ENCODE data around the gene CD247.

DNA sequence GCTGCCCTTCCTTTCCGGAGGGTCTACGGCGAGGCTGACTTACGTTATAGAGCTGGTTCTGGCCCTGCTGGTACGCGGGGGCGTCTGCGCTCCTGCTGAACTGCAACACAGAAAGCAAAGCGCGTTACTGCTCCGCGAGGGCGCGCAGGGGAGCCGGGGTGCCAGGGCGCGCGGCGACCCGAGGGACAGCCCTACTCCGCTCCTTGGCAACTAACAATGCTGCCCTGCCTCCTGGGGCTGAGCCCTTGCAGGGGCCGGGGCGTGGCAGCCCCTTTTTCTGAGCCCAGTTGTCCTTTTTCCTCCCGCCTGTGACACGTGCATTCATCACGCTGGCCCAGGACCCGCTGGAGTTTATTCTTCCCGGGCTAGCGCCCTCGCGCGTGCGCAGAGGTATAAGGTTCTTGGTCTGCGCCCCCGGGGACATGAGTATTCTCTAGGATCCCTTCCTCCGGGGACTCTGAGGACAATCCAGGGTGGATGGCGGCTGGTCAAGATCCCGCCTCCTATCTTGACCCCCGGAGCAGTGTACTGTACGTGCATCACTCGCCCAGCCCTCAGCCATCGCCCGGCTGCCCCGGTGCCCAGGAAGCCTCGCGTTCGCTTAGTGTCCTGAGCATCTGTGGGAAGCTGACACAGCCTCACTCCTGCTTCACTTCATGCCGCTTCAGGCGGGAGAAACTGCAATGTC lies 78.9 kb downstream of the CD247 start:
- TF ChIP-seq, protein P1, sequence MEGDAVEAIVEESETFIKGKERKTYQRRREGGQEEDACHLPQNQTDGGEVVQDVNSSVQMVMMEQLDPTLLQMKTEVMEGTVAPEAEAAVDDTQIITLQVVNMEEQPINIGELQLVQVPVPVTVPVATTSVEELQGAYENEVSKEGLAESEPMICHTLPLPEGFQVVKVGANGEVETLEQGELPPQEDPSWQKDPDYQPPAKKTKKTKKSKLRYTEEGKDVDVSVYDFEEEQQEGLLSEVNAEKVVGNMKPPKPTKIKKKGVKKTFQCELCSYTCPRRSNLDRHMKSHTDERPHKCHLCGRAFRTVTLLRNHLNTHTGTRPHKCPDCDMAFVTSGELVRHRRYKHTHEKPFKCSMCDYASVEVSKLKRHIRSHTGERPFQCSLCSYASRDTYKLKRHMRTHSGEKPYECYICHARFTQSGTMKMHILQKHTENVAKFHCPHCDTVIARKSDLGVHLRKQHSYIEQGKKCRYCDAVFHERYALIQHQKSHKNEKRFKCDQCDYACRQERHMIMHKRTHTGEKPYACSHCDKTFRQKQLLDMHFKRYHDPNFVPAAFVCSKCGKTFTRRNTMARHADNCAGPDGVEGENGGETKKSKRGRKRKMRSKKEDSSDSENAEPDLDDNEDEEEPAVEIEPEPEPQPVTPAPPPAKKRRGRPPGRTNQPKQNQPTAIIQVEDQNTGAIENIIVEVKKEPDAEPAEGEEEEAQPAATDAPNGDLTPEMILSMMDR (IDR thresholded peaks at IDR 0.05; ENCODE audit: low read depth, low read length) = no peak
- TF ChIP-seq MAX (IDR thresholded peaks at IDR 0.05; ENCODE audit: low read depth, low read length) = no peak

Measured in NB4 (cell line).